GM12878 (cell line): ENCODE results near the gene DCAF17. TPM values are rescaled to one million over a fixed set of nuclear protein-coding genes. Genes with fewer than 3 reads are reported as not detected.

Experiments
- CEBPZ ChIP-seq: fragments of 150-350 bp; IDR thresholded peaks from 2 replicates; pipeline ENCODE4 v1.6.1; 2016; ENCODE audit warnings: low read depth, low read length
- CHD1 ChIP-seq: IDR thresholded peaks from 2 replicates; pipeline ENCODE4 v1.6.1; 2012; ENCODE audit warnings: low read depth, low read length, improper control_type of control experiment
- CHD4 ChIP-seq: fragments of 200-600 bp; sonication (generic); IDR thresholded peaks from 2 replicates; pipeline ENCODE4 v1.6.1; 2016; ENCODE audit warnings: mild to moderate bottlenecking
- E2F4 ChIP-seq: IDR thresholded peaks from 2 replicates; pipeline ENCODE4 v1.6.1; 2012; ENCODE audit warnings: low read depth, low read length, improper control_type of control experiment
- ESRRA ChIP-seq: IDR thresholded peaks from 2 replicates; pipeline ENCODE4 v1.6.1; 2012; ENCODE audit warnings: mild to moderate bottlenecking, low read length, improper control_type of control experiment
- GATAD2B ChIP-seq: fragments of 450-650 bp; conservative IDR thresholded peaks from 2 replicates; pipeline ENCODE4 v1.6.1; 2017; ENCODE audit warnings: low read depth, mild to moderate bottlenecking, moderate library complexity
- IKZF2 ChIP-seq, 2 experiments: fragments of 450-650 bp; IDR thresholded peaks; 2 replicates each; pipeline ENCODE4 v1.6.1; 2017; ENCODE audit warnings: mild to moderate bottlenecking in 2 of 2, moderate library complexity in 2 of 2
- MEF2A ChIP-seq: IDR thresholded peaks from 2 replicates; pipeline ENCODE4 v1.6.1; 2011; ENCODE audit warnings: low read depth, mild to moderate bottlenecking, low read length, moderate library complexity; ENCODE audit not compliant: insufficient read depth
- MTA2 ChIP-seq: fragments of 450-650 bp; IDR thresholded peaks from 2 replicates; pipeline ENCODE4 v1.6.1; 2016; ENCODE audit warnings: low read depth, mild to moderate bottlenecking, moderate library complexity
- MTA3 ChIP-seq: IDR thresholded peaks from 2 replicates; pipeline ENCODE4 v1.6.1; 2012; ENCODE audit warnings: low read length, inconsistent platforms, borderline replicate concordance
- NR2C1 ChIP-seq: fragments of 450-650 bp; IDR thresholded peaks from 2 replicates; pipeline ENCODE4 v1.6.1; 2017; ENCODE audit warnings: antibody characterized with exemption, mild to moderate bottlenecking, moderate library complexity
- NR2F1 ChIP-seq: fragments of 450-650 bp; conservative IDR thresholded peaks from 2 replicates; pipeline ENCODE4 v1.6.1; 2017; ENCODE audit warnings: mild to moderate bottlenecking
- PML ChIP-seq: IDR thresholded peaks from 2 replicates; pipeline ENCODE4 v1.6.1; 2012; ENCODE audit warnings: low read length, inconsistent platforms
- POLR2AphosphoS2 ChIP-seq: IDR thresholded peaks from 2 replicates; pipeline ENCODE4 v1.6.1; 2011; ENCODE audit warnings: low read depth, mild to moderate bottlenecking, low read length, improper control_type of control experiment, moderate library complexity
- RELB ChIP-seq: fragments of 450-650 bp; IDR thresholded peaks from 2 replicates; pipeline ENCODE4 v1.6.1; 2017; ENCODE audit warnings: low read depth, mild to moderate bottlenecking, moderate library complexity
- RFX5 ChIP-seq: IDR thresholded peaks from 2 replicates; pipeline ENCODE4 v1.6.1; 2011; ENCODE audit warnings: low read depth, low read length, improper control_type of control experiment
- SREBF2 ChIP-seq: IDR thresholded peaks from 2 replicates; pipeline ENCODE4 v1.6.1; 2012; ENCODE audit warnings: mild to moderate bottlenecking, low read length
- STAT1 ChIP-seq: fragments of 450-650 bp; conservative IDR thresholded peaks from 2 replicates; pipeline ENCODE4 v1.6.1; 2014; ENCODE audit warnings: antibody characterized with exemption, mild to moderate bottlenecking
- TCF12 ChIP-seq: IDR thresholded peaks from 2 replicates; pipeline ENCODE4 v1.6.1; 2011; ENCODE audit warnings: low read depth, mild to moderate bottlenecking, low read length
- USF2 ChIP-seq: IDR thresholded peaks from 2 replicates; pipeline ENCODE4 v1.6.1; 2011; ENCODE audit warnings: low read depth, low read length, improper control_type of control experiment, borderline replicate concordance
- YBX1 ChIP-seq: fragments of 450-650 bp; IDR thresholded peaks from 2 replicates; pipeline ENCODE4 v1.6.1; 2016; ENCODE audit warnings: antibody characterized with exemption
- ZBTB40 ChIP-seq: fragments of 450-650 bp; IDR thresholded peaks from 2 replicates; pipeline ENCODE4 v1.6.1; 2016; ENCODE audit warnings: mild to moderate bottlenecking, moderate library complexity, borderline replicate concordance
- ZZZ3 ChIP-seq: IDR thresholded peaks from 2 replicates; pipeline ENCODE4 v1.6.1; 2011; ENCODE audit warnings: low read depth; ENCODE audit not compliant: control insufficient read depth, insufficient read length
- polyA plus RNA-seq, 11 experiments: library from polyadenylated mRNA; depleted of rRNA in 4 of 11; unstranded in 6 of 11; stranded (reverse) in 5 of 11; fragments of >200 nt; fragmentation: Nextera tagmentation in 4 of 11; fragmentation: Illumina TruSeq in 1 of 11; extraction: Ambion mirVana in 4 of 11; extraction: Trizol in 1 of 11; gene quantifications; 1 replicate in 1 of 11; 2 replicates in 10 of 11; pipeline versions ENCODE4 v1.2.1 to v1.2.3, GENCODE V29; 2011 to 2016; ENCODE audit warnings: inconsistent platforms in 2 of 11, missing spikeins in 2 of 11, low read depth in 1 of 11
- total RNA-seq, 4 experiments: library from RNA; depleted of rRNA in 3 of 4; stranded (reverse); fragments of >200 nt in 3 of 4; fragmentation: Illumina TruSeq in 1 of 4; extraction: Trizol in 1 of 4; gene quantifications; 2 replicates each; pipeline versions ENCODE4 v1.2.1 to v1.2.3, GENCODE V29; 2013 to 2021

The DCAF17 gene
- total and polyA plus RNA-seq, 10 of the 15 experiments (the other 5 are each of a cell fraction or from before 2014, with no cell fraction given) = 5.2 to 32.9 (median 23.4) TPM

GRCh38 chr2:171433763-171434012 lies 338 bp upstream of the DCAF17 start, which contains the start of gene METTL8 (continued):
- no peak for TF ChIP-seq E2F4
- peak; percentile 53; the same call in 1 of the 2 replicates for TF ChIP-seq TCF12
- TF ChIP-seq SREBF2 = no peak
- 0 out of 4 replicates have a peak, but pooled peaks of 1 of the 2 experiments have one; percentile 24 for TF ChIP-seq IKZF2 (IDR thresholded peaks at IDR 0.05)
- TF ChIP-seq USF2 = no peak
- TF ChIP-seq NR2C1 = no peak
- peak; percentile 84 for TF ChIP-seq PML
- no peak for TF ChIP-seq ESRRA
- no peak for TF ChIP-seq ZBTB40
- peak; percentile 63 for TF ChIP-seq NR2F1
- no peak for TF ChIP-seq CEBPZ
- TF ChIP-seq RELB = no peak; the same call in 1 of the 2 replicates
- no peak for TF ChIP-seq STAT1
- no peak for TF ChIP-seq CHD1
- TF ChIP-seq MTA2 = no peak
- no peak for TF ChIP-seq CHD4
- no peak for TF ChIP-seq GATAD2B
- no peak for TF ChIP-seq MEF2A
- TF ChIP-seq RFX5 = no peak
- no peak for TF ChIP-seq ZZZ3
- TF ChIP-seq MTA3 = no peak
- TF ChIP-seq YBX1 = no peak
- peak; percentile 77 for TF ChIP-seq POLR2AphosphoS2
